ENCODE measurements around the gene IKBKG.
A peak's percentile ranks its signal among the peaks of the same experiment; 100 is the strongest.
"Not testable (repeated sequence)": the region's sequence is repeated elsewhere in the genome, so short reads cannot be mapped to it uniquely, and the experiment has no call there.

IKBKG gene, protein sequence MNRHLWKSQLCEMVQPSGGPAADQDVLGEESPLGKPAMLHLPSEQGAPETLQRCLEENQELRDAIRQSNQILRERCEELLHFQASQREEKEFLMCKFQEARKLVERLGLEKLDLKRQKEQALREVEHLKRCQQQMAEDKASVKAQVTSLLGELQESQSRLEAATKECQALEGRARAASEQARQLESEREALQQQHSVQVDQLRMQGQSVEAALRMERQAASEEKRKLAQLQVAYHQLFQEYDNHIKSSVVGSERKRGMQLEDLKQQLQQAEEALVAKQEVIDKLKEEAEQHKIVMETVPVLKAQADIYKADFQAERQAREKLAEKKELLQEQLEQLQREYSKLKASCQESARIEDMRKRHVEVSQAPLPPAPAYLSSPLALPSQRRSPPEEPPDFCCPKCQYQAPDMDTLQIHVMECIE
- 6.5 to 14.4 (median 9.3) reads per million in 17 experiments for total RNA-seq

DNA sequence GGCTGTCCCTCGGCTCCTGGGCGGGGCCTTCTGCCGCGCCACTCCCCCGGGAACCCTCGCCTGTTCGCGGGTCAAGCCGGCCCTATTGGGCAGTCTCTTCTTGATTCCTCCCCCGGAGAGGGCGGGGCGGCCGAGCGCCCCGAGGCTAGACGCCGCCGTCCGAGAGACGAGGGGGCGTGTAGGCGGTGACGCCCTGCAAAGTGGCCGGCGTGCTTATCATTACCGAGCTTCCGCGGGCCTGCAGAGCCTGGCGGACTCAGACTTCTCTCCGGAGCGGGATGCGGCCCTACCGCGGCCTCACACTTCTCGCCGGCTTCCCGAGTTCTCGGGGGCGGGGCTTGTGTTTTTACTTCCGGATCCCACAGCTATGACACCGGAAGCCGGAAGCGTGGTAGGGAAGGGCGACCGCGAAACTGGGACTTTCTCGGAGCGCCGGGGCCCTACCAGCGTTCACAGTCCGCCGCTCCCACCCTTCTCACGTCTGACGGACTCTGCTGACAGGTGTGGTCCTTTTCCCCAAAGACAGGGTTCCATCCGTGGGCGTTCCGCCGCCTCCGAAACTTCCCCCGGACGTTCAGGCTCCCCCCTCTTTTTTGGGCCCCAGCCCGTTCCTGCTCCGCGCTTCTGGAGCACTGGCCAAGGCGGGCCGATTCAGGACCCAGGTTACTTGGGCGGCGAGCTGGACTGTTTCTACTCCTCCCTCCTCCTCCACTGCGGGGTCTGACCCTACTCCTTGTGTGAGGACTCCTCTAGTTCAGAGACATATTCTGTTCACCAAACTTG lies at the start of gene IKBKG:
Gene IKBKG, plus strand, starts transcription at position 376 of the 783 bp plus-strand sequence. CDS start 4,383 bp downstream, outside the sequence.
- DNase-seq = peak; percentile 91 to 95 (median 94)

DNA sequence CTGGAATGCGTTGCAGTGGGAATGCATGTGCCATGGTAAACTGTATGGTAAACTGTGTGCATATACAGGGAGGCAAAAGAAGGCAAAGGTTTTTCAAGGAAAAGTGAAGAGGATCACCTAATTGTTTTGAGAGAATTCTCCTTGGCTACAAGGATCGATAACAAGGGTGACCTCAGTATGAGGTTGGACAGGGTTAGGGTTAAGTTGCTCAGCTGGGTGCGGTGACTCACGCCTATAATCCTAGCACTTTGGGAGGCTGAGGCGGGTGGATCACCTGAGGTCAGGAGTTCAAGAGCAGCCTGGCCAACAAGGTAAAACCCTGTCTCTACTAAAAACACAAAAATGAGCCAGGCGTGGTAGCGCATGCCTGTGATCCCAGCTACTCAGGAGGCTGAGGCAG lies 46.0 kb upstream of the IKBKG start:
- not testable (repeated sequence) for DNase-seq

DNA sequence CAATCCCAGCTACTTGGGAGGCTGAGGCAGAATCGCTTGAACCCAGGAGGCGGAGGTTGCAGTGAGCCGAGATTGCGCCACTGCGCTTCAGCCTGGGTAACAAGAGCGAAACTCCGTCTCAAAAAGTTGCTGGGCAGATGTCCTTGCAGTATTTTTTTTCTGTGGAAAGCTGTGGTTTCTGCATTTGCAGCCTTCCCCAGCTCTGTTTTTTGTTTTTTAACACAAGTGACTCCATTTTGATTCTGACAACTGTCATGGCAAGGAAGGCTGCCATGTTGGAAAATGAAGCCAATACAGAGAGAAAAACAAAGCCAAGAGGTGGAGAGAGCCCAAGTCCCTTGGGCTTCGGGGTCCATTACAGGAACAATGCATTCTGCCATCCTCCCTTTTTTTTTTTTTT lies 45.3 kb upstream of the IKBKG start:
- DNase-seq = no peak

DNA sequence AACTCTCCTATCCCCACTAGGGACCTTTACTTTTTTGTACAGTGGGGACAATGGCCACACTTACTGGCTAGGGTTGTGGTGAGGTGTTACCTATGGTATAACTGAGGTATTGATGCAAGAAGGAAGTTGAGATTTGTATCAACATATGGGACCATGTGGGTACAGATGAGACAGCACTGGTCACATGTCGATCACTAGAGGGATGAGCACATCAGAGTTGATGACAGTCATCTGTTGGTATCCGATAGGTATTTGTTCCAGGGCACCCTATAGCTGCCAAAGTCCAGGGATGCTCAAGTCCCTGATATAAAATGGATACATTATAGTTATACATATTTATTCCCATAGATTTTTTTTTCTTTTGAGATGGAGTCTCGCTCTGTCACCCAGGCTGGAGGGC lies 44.4 kb upstream of the IKBKG start:
- DNase-seq = peak in 2 of 4 experiments; percentile 14 to 21

DNA sequence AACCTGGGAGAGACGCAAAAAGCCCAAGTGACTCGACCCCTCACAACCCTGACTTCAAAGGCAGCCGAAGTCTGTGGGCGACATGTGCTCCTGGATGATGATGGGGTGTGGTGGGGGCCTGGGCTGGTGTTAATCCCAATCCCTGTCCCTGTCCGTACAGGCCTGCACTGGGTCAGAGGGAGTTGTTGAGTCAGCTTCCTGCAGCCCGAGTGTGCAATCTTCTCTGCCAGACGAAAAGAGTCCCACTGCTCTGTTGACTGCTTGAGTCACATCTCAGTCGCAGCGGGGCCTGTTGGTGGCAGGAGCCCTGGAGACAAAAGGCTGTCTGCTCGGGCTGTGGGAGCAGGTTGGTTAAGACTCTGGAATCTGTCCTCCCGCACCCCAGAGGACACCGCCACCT lies 41.7 kb upstream of the IKBKG start:
- DNase-seq = peak in 3 of 4 experiments; percentile 29 to 37 (median 36)

DNA sequence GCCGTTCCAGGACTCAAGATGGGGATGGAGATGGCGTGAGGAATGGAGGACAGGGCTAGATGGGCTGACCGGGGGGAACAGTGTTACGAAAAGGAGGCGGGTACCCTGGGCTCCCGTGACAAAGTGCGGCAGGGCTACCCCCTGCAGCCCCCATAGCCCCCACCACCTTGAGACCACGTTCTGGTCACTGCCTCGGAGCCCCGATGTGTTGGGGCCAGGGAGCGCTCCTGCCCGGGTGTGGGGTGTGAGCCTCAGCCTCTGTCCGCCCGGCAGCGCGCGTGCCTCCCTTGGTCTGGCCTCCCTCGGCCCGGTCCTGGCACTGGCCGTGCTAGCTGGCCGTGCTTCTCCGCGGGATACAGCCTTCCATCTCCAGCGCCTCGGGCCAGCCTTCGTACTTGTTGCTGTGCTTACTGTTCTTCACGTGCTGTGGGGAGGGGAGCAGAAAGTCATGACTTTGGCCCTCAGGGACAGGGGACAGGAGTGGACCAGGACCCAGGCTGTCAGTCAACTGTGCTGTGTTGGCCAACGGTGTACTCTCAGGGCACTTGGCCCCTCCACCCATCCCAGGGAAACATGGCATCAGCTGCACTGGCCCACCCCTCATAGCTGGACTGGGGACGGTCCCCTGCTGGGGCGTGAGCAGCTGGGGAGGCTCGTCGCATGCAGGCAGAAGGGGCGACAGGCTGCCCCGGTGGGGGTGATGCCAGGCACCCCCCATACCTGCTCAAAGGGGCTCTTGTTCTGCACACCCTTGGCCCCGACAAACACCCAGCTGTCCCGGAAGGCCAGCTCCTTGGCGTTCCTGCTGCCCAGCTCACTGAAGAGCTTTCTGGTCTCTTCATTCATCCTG lies 40.7 kb upstream of the IKBKG start:
- no peak for DNase-seq

DNA sequence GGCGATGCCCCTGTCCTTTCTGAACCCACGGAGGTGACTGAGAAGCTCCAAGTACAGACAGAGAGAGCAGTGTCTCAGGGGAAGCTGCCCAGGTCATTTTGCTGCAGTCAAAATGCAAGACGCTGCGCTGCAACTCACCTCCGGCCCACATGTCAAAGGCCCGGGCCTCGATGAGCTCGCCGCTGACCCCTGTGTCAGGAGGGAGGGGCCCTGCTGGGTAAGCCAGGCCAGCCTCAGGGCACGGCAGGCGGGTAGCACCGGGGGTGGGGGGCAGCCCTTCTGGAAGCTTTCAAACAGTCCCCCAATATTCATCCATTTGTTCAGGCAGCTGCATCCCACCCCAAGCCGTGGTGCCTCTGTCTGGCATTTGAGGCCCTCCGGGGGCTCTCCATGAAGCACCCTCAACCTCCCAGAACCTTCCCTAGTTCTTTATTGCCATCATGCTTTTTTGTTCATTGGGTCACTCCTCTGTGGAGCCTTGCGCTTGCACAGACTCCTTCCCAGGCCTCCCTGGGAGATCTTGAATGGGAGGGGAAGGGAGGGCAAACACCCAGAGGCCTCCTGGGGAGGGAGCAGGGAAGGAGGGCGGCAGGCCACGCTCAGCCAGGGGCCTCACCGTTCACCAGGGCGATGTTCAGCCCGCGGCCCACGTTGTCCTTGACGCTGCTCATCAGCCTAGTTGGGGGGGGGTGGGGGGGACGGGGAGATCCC lies 39.6 kb upstream of the IKBKG start:
- no peak for DNase-seq

DNA sequence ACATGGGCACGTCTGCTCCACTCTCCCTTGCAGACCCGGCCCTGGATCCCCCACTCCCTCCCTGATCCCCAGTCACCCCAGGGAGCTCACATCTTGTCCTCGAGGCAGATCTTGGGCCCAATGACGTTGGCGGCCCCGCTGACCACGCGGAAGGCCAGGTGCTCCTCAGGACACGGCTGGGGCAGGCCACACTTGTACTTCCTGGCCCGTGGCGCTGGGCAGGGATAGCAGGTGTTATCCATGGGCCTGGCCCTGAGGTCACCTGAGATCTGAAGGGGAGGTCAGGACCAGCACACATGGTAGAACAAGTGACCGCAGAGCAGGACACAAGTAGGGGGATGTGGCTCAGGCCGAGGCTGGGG lies 39.1 kb upstream of the IKBKG start:
- no peak for DNase-seq

DNA sequence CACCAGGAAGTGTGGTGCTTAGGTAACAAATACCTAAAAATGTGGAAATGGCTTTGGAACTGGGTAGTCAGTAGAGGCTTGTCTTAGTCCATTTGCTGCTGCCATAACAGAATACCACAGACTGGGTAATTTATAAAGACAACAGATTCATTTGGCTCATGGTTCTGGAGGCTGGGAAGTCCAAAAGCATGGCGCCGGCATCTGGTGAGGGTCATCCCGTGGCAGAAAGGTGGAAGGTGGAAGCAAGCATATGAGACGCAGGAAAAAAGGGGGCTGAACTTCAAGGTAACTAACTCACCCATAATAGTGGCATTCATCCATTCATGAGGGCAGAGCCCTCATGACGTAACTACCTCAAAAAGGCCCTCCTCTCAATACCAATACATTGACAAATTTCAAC lies 38.0 kb upstream of the IKBKG start:
- no peak for DNase-seq

DNA sequence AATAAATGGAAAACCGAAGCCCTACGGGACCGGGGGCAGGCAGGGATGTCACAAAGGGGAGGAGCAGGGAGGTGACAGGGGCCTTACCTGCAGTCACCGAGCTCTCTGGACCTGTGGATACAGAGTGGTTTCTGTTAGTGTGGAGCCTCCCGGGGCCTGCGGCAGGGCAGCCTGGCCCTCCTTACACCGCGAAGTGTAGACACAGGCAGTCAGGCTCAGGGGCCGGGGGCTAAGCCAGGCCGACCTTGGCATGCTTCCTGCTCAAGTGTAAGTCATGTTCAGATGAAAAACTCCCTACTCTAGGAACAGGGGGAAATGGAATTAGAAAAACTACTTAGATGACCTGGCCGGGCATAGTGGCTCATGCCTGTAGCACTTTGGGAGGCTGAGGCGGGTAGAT lies 35.7 kb upstream of the IKBKG start:
- DNase-seq = no peak

DNA sequence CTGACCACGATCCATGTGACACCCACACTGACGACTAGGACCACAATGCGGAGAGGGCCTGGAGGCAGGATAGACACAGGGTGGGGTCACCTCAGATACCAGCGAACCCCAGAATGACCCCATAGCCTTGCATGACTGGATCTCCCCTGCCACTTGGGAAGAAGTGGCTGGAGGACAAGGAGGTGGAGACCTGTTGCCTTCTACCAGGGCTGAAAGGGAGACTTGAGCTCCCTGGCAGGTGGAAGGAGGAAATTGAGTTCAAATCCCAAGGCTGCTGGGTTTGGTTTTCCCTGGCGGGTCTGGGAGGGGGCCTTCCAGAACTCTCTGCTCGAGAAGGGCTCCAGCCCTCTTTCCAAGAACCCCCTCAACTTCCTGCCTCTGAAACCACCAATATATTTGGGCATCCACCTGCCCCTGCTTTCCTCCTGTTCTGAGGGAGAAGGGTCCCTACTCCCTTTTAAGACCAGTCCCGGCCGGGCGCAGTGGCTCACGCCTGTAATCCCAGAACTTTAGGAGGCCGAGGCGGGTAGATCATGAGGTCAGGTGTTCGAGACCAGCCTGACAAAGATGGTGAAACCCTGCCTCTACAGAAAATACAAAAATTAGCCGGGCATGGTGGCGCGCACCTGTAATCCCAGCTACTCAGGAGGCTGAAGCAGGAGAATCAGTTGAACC lies 34.4 kb upstream of the IKBKG start:
- DNase-seq = no peak

DNA sequence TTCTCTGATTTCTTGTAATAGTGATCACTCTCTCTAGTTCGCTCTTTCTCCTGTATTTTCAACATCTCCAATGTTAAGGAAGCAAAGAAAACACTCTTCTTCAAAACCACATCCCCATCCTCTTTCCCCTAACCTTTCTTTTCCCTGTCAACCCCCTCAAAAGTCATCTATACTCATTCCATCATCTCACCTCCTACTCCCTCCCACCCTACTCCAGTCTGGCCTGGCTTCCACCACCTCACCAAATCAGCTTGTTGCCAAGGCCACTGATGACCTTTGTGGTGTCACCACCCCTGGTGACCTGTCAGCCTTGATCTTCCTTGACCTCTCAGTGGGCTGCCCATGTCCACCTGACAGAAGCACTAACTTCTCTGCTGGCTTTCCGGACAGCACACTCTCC lies 33.7 kb upstream of the IKBKG start:
- DNase-seq = peak; percentile 34 to 64 (median 52)

DNA sequence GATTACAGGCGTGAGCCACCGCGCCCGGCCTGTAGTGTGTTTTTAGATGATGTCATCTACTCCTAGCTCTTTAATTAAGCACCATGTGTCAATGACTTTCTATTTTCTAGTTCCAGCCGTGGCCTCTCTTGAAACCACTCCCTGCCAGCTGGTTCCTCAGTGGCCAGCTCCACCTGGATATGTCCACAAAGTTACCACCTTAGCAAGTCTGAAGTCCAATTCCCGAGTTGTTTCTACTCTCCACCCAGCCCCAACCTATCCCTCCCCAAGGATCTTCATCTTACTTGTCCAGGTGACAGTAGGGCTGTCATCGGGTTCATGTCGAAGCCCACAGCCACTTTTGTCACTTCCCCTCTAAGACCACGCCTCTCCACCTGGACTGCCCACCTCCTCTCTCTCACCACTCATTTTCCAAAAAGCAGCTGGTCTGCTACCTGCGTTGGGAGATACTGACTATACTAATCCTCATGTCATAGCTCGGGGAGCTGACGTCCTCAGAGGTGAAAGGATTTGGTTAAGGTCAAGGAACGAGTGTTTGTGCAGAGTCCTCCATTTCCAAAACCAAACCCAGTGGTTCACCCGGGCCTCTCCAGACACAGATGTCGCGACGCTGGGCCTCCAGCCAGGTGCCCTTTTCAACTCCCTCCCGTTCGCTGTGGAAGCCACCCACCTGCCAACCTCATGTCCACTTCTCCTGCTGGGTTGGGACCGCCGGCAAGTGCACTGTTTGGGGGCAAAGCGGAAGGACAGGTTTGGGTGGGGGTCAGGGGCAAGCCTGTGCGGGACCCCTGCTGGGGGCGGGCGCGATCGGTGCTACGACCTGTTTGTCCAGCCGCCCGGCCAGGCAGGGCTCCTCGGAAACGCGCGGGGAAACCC lies 32.1 kb upstream of the IKBKG start:
- DNase-seq = peak in 2 of 4 experiments; percentile 14 to 18

DNA sequence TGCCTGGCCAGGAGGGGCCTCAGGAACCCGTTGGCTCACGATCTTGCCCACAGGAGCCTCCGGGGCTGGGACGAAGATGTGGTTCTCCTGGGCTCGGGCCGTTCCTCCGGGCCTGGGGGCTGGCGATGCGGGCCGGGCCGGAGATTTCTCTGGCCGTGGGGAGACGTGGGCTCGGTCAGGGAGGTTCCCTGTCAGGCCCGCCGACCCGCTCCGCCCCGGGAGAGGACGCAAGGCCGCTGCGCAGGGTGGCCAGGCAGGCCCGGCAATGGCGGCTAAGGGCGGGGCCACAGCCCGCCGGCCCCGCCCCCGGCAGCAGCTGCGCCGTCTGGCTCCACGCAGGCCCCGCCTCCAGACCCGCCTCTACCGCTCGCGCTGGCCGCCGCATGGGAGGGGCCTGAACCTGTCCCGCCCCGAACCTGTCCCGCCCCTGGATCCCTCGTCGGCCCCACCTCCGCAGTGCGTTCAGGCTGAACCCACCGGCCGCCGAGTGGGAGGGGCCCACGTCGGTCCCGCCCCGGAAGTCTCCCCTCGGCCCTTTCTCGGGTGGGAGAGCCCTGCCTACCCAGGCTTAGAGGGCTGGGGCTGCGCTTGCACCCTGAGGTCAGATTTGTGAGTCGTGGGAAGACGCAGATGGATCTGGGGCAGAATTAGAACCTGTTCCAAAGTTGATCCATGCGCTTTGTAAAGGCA lies 31.3 kb upstream of the IKBKG start, which contains the start of gene FAM3A:
Gene FAM3A, minus strand, starts transcription at position 267 of the 690 bp plus-strand sequence. CDS start 460 bp downstream, outside the sequence.
- peak; percentile 91 to 96 (median 94) for DNase-seq

DNA sequence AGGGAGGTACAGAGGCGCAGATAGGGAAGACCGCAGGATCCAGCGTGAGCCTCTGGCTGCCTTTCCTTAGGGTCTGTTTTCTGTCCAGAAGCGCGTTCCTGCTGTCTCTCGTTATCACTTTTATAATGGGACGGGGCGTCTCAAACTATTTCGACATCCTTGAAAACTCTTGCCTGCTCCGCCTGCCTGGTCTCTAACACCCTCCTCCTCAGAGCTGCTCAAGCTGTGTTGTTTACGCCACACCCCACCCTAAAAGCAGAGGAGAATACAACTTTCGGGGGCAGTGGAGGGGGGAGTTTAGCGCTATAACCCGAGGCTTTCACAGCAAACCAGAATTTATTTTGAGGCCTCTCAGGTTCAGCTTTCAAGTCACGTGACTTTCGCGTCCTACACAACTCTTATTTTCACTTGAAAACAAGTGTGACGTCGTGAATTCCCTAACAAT lies 30.7 kb upstream of the IKBKG start:
- peak in 3 of 4 experiments; percentile 8 to 23 (median 20) for DNase-seq

DNA sequence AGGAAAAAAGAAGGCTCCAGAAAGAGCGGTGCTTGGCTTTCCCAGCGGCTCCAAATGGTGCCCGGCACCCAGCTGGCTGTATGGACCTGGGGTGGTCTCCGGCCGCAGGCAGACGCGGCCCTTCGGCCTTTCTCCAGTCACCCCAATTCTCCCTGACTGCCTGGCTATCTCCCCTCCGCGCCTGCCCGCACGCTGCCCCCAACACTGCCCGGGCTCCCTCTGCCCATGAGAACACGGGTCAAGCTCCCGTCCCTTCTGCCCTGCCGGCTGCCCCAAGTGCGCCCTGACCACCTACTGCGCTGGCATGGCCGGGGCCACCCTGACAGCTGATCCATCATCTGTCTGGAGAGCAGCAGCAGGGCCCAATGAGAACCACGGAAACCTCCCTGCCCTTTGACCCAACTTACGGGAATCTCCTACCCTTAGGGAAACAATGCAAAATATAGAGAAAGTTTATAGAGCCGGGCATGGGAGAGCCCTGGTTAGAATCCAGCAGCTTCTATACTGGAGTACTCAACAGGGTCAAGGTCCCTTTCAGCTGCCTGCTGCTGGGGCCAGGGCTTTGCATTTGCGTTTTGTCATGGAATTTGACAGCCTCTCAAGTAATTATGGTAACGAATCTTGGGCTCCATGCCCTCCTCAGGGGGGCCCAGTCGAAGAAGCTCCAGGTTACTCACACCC lies 30.2 kb upstream of the IKBKG start:
- no peak for DNase-seq

DNA sequence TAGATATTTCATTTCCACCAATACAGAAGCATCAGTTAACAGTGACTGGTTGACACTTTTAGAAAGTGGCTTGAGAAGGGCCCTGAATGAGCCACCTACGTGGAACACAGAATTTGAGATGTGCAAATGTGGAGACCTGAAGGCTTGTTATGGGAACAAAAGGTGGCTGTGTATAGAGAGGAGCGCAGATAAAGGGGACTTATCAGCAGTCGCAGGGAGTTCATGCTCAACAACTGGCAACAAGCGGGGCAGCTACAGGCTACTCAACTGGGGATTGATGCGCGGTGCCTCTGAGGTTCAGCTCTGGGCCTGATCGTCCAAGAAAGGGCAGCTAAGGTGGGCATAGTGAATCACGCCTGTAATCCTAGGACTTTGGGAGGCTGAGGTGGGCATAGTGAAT lies 28.0 kb upstream of the IKBKG start:
- no peak for DNase-seq

DNA sequence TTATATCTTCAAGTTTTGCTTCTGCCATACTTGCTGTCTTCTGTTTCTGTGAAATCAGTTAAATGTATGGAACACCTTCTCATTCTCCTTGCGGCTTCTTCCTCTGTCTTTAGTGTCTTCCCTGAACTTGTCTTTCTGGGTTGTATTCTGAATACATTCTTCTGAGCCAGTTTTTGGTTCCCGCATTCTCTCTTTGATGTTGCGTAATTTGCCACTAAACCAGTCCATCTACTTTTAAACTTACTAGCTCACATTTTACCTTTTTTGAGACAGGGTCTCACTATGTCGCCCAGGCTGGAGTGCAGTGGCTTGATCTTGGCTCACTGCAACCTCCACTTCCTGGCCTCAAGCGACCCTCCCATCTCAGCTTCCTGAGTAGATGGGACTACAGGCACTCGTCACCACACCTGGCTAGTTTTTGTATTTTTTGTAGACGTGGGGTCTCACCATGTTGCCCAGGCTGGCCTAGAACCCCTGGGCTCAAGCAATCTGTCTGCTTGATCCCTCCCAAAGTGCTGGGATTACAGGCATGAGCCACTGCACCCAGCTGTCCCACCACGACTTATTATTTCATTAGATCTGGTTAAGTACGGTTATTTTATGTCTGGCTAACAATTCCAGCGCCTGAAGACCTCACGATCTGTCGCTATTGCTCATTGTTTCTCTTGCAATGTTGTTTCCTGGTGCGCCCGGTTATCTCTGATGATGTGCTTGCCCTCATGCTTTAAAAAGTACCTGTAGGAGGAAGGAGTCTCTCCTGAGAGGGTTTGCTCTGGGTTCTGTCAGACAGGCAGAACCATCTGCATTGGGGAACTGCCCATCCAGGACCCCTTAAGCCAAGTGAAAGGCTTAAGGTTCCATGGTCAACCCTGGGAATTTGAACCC lies 21.6 kb upstream of the IKBKG start:
- no peak for DNase-seq
